ENCODE data around the gene ZBTB2. TPM values are rescaled to one million over a fixed set of nuclear protein-coding genes. Genes with fewer than 3 reads are reported as not detected.
"Not testable (repeated sequence)": the region's sequence is repeated elsewhere in the genome, so short reads cannot be mapped to it uniquely, and the experiment has no call there.

Gene ZBTB2
- total RNA-seq, 1 donor from 2014 or later: 11.6 TPM

DNA sequence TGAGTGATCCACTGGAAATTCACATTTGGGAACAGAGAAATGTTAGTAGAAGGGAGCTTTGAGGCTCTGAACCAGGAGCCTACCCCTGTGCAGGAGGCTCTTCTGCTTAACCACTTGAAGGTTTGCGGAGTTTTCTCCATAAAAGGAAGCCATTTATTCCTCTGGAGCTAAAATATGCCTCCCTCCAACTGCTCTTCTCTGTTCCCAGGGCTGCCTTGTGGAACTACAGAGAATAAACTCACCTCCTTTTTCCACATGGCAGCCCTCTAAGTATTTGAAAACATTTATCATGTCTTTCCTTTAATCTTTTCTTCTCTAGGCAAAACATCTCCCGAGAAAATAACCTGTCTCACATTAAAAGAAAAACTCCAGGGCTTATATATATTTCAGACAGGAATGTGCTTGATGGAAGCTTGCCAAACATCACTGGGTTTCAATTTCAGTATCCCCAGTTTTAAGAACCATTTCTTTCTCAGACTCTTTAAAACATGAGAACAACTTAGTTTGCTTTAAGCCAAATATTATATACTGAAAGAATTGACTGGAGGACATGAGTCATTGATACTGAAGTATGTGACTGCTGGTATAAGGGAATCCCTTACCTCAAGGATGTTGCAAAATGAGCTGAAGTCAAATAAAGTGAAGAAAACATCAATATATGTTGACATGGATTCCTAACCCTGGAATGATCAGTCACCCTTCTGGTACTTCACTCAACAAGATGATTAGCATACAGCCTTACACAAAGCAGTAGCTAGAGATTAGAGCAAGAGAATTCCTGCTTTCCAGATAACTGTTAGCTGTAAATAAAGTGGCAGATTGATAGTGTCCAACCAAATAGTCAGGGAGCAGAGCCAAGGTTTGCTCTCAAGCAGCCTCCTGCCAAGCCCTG, 74.0 kb downstream of the ZBTB2 start:
- Histone ChIP-seq H3K27ac (no peak overlapping the region), H3K79me2 (ENCODE audit: low read depth) (no peaks in the 10 kb centered on the region), H3K4me3 (no peak overlapping the region), H3K9ac (no peak overlapping the region), H2AFZ (replicated peaks) (no peak overlapping the region), H3K4me1 (peaks cover 6% of the 10 kb centered on the region), H3K36me3 (no peaks in the 10 kb centered on the region), H4K20me1 (ENCODE audit: low read depth) (no peaks in the 10 kb centered on the region), H3K9me3 (ENCODE audit: low read depth) (no peaks in the 10 kb centered on the region), H3K27me3 (no peaks in the 10 kb centered on the region), H3K4me2 (no peak overlapping the region), H3F3A (ENCODE audit: low read depth) (no peaks in the 10 kb centered on the region)
- H3K4me3 Mint-ChIP-seq: no peak overlapping the region
- peak overlapping the region; percentile 19 for H3K27ac Mint-ChIP-seq
- peaks cover 14% of the 10 kb centered on the region for H3K4me1 Mint-ChIP-seq
- peaks cover 38% of the 10 kb centered on the region for H3K36me3 Mint-ChIP-seq
- TF ChIP-seq EZH2 (IDR thresholded peaks at IDR 0.05) (no peak), EZH2phosphoT487 (IDR thresholded peaks at IDR 0.05) (no peak)
- TF ChIP-seq, protein P1, sequence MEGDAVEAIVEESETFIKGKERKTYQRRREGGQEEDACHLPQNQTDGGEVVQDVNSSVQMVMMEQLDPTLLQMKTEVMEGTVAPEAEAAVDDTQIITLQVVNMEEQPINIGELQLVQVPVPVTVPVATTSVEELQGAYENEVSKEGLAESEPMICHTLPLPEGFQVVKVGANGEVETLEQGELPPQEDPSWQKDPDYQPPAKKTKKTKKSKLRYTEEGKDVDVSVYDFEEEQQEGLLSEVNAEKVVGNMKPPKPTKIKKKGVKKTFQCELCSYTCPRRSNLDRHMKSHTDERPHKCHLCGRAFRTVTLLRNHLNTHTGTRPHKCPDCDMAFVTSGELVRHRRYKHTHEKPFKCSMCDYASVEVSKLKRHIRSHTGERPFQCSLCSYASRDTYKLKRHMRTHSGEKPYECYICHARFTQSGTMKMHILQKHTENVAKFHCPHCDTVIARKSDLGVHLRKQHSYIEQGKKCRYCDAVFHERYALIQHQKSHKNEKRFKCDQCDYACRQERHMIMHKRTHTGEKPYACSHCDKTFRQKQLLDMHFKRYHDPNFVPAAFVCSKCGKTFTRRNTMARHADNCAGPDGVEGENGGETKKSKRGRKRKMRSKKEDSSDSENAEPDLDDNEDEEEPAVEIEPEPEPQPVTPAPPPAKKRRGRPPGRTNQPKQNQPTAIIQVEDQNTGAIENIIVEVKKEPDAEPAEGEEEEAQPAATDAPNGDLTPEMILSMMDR (IDR thresholded peaks at IDR 0.05): no peak
- H3K9me3 Mint-ChIP-seq: peaks cover 11% of the 10 kb centered on the region
- no peak for DNase-seq (ENCODE audit: low spot score)
- peaks cover 3% of the 10 kb centered on the region for H3K27me3 Mint-ChIP-seq (ENCODE audit: insufficient read depth, low read depth)

DNA sequence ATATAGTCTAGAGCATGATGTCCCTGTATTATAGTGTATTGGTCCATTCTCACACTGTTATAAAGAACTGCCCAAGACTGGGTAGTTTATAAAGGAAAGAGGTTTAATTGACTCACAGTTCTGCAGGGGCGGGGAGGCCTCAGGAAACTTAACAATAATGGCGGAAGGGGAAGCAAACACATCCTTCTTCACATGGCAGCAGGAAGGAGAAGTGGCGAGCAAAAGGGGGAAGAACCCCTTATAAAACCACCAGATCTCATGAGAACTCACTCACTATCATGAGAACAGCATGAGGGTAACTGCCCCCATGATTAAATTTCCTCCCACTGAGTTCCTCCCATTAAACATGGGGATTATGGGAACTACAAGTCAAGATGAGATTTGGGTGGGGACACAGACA, 75.7 kb downstream of the ZBTB2 start:
- DNase-seq (ENCODE audit: low spot score); H4K20me1 ChIP-seq (ENCODE audit: low read depth); H3K27me3 ChIP-seq; H3K79me2 ChIP-seq (ENCODE audit: low read depth); H3K27me3 Mint-ChIP-seq (ENCODE audit: insufficient read depth, low read depth); H2AFZ ChIP-seq (replicated peaks); H3F3A ChIP-seq (ENCODE audit: low read depth); H3K4me1 ChIP-seq; H3K9me3 Mint-ChIP-seq; H3K9me3 ChIP-seq (ENCODE audit: low read depth); H3K4me3 ChIP-seq; H3K27ac Mint-ChIP-seq; H3K27ac ChIP-seq; H3K36me3 ChIP-seq; H3K9ac ChIP-seq; H3K4me3 Mint-ChIP-seq; H3K4me2 ChIP-seq: not testable (repeated sequence)
- peaks cover 40% of the 10 kb centered on the region for H3K36me3 Mint-ChIP-seq
- peaks cover 13% of the 10 kb centered on the region for H3K4me1 Mint-ChIP-seq

Small RNAs within 50 kb of the gene (small RNA-seq; reads per million reads assigned to genes)
- not detected for gene RF00019

Other genes starting within 250 kb of the ZBTB2 start
- 60.8 and 81.3 TPM in 2 replicates for gene AKAP12, start 151.6 kb downstream of the ZBTB2 start, total RNA-seq (ENCODE audit: low replicate concordance)
- 32.1 and 44.0 TPM in 2 replicates for gene RMND1, start 60.6 kb upstream of the ZBTB2 start, total RNA-seq (ENCODE audit: low replicate concordance)
- gene CCDC170, start 102.5 kb upstream of the ZBTB2 start, total RNA-seq (ENCODE audit: low replicate concordance): 0.06 and 0.07 TPM in 2 replicates

Data from neural progenitor cell (in vitro differentiated cells).